ENCODE results near the gene SNIP1. TPM values are rescaled to one million over a fixed set of nuclear protein-coding genes. Genes with fewer than 3 reads are reported as not detected.
"Not testable (repeated sequence)": the region's sequence is repeated elsewhere in the genome, so short reads cannot be mapped to it uniquely, and the experiment has no call there.

Gene SNIP1
- total RNA-seq, 1 experiment from 2014 or later, result 19.2 TPM

DNA sequence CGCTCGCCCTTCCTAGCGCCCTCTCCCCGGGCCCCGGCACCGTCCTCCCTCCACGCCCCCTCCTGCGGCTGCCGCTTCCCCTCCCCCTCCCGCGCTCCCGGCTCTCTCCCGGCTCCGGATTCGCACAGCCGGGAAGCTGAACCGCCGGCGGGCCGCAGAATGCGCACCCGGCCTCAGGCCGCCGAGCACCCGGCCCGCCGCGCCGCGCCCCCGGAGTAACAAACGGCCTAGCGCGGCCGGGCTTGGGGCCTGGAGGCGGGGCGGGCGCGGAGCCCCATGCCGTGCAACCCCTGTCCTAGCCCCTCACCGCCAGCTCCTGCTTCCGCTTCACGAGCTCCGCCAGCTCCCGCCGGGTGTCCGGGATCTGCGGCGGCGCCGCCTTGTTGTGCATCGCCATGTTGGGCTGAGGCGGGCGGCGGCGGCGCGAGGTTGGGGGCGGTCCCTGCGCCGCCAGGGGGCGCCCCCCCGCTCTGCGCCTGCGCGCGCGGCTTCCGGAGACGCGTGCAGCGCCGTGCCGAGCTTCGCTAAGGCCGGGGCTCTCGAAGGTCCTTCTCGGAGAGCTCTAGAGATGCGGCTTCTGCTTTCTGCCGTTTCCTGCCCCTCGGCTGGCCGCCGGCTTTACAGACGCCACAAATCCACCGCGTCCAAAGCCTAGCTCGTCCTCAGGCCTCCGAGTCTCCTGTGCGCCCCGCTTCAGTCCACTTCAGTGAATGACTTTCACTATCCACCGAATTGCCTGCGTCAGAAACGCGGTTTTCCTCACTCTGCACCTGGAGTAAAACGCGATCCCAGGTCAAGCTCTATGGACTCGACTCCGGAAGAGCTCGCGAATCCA is 39.5 kb downstream of the SNIP1 start, which contains the start of gene MEAF6:
TSS of gene MEAF6 (minus strand) at position 417 of the 835 bp plus-strand sequence. CDS start at position 397, 20 bp downstream.
- DNase-seq (ENCODE audit: low read depth), result peak; percentile 77

DNA sequence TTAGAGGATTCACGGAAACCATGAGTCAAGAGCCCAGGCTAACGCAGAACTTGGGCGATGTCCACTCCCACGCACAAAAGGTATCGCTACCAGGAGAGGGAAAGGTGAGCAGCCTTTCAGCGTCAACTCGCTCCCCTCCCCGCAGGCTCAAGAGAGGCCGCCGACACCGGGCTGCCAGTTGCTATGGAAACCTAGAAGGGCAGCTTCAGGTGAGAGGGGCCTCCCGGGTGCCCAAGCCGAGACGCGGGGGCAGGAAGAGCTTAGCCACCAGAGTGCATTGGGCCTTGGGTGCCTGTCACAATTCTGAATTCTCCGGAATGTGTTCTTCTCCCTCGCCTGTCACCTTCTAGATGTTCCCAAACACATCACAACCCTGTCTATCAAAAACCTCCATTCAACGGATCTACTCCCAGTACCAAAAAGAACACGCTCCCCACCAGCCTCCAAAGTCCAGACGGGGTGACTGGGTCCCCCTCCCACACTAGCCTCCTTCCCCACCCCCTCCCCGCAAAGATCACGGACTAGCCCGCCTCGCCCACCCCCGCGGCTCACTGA is 40.2 kb downstream of the SNIP1 start:
- DNase-seq (ENCODE audit: low read depth), result peak; percentile 7

DNA sequence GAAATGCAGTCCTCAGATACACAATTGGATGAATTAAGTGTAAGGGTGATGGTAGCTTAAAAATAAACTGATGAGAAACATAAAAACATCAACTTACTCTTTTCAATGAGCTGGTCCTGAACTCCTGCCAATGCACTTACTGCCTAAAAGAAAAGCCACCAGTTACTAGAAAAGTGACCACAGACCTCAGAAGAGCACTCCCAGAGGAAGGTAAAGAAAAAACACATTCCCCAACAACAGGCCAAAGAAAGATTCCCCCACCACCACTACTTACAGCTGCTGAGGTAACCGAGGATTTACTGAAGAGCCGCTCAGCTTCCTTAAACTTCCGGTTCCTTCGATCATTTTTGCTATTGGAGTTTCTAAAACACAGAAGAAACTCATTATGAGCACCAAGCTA is 44.9 kb downstream of the SNIP1 start:
- peak; percentile 40 for DNase-seq (ENCODE audit: low read depth)

GRCh38 chr1:37506740-37507139 is 47.4 kb downstream of the SNIP1 start:
- DNase-seq (ENCODE audit: low read depth), result no peak

DNA sequence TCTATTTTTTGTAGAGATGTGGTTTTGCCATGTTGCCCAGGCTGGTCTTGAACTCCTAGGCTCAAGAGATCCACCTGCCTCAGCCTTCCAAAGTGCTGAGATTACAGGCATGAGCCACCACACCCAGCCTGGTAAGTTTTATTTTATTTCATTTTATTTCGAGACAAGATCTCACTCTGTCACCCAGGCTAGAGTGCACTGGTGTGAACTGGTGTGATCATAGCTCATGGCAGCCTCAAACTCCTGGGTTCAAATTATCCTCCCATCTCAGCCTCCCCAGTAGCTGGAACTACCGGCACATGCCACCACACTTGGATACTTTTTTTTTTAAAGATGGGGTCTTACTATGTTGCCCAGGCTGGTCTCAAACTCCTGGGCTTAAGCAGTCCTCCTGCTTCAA is 51.3 kb downstream of the SNIP1 start:
- not testable (repeated sequence) for DNase-seq (ENCODE audit: low read depth)

DNA sequence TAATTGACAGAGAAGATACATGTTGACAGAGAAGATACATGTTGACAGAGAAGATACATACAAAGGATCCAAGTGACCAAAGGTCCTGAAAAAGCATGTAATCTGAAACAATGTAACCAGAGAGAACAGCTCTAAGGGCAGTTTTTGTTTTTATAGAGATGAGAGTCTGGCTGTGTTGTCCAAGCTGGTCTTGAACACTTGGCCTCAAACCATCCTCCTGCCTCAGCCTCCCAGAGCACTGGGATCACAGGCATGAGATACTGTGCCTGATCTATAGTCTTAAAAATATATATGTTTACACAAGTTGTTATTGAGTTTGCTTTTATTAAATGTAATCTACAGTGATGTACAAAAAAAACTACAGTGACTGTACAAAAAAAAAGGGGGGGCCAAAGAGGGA is 52.0 kb downstream of the SNIP1 start:
- no peak for DNase-seq (ENCODE audit: low read depth)

DNA sequence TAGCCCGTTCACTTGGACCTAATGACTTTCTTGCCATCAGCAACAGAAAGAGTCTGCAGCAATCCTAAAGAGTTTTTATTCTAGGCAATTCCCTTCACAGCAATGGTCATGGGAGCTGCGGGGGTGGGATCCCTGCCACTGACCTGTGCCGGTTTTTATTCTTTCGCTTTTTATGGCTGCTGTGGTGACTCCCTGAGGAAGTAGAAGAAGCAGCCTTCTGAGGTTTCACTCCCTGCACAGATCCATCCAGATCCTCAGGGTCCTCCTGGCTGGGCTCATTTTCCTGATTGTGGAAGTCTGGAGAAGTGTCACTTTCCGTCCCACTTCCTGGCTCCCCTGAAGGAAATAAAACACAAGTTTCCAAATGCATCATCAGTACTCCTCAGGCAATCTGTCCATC is 52.4 kb downstream of the SNIP1 start:
- DNase-seq (ENCODE audit: low read depth), result no peak

DNA sequence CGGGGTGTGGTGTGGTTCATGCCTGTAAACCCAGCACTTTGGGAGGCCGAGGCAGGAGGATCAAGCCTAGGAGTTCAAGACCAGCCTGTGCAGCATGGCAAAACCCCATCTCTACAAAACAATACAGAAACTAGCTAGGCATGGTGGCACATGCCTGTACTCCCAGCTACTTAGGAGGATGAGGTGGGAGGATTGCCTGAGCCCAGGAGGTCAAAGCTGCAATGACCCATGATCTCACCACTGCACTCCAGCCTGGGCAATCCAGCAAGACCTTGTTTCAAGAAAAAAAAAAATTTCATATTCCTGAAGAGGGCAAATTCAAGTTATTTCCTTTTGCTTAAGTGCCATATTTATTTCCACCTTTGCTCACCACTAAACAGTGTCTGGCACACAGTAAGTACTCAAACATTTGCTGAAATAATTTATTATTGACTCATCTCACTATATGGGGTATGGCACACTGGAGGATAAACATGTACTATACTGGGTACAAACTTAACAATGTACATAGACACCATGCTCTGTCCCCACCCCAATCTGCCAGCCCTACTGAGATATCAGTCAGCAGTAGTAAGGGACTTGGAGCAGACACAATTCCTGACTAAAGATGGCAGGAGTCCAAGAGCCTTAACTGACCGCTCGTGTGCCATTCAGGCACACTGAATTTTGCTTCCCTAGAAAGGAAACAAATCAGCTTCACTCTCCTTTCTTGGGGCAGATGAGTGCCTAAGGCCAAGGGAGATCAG is 55.0 kb downstream of the SNIP1 start:
- DNase-seq (ENCODE audit: low read depth), result peak; percentile 66

GRCh38 chr1:37497832-37498231 is 56.3 kb downstream of the SNIP1 start:
- no peak for DNase-seq (ENCODE audit: low read depth)

GRCh38 chr1:37495875-37496274 is 58.2 kb downstream of the SNIP1 start:
- no peak for DNase-seq (ENCODE audit: low read depth)

GRCh38 chr1:37493336-37494098 is 60.6 kb downstream of the SNIP1 start:
- no peak for DNase-seq (ENCODE audit: low read depth)

DNA sequence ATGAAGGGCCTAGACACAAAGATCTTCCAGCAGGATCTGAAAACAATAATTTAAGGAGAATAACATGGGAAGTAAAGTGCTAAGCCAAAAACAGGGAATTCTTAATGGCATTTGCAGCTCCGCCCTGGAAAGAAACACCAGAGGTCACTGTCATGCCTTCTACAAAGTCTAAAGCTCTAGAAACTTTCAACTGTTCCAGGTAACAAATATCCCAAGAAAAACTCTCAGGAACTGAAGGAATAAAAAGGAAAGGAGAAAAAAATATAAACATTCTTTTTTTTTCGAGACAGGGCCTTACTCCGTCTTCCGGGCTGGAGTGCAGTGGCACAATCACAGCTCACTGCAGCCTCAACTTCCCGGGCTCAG is 66.5 kb downstream of the SNIP1 start:
- no peak for DNase-seq (ENCODE audit: low read depth)

GRCh38 chr1:37486680-37487618 is 67.1 kb downstream of the SNIP1 start:
- DNase-seq (ENCODE audit: low read depth), result peak; percentile 61

GRCh38 chr1:37485902-37486679 is 68.0 kb downstream of the SNIP1 start:
- no peak for DNase-seq (ENCODE audit: low read depth)

Other genes with a start within 250 kb of the SNIP1 start
- 4.6 and 7.3 TPM in 2 replicates for gene ZC3H12A, start 79.7 kb downstream of the SNIP1 start, total RNA-seq (2014; rRNA removed; shearing (Covaris generic))
- 85.5 and 91.0 TPM in 2 replicates for gene MEAF6, start 39.5 kb downstream of the SNIP1 start, total RNA-seq (2014; rRNA removed; shearing (Covaris generic))
- gene DNALI1, start 2.6 kb upstream of the SNIP1 start, total RNA-seq (2014; rRNA removed; shearing (Covaris generic)), result 5.7 and 5.9 TPM in 2 replicates
- gene GNL2, start 41.6 kb upstream of the SNIP1 start, total RNA-seq (2014; rRNA removed; shearing (Covaris generic)), result 61.0 and 76.7 TPM in 2 replicates
- gene RSPO1, start 80.6 kb upstream of the SNIP1 start, total RNA-seq (2014; rRNA removed; shearing (Covaris generic)), result 0.10 TPM in 1 of 2 replicates, not detected in the other
- 42.8 and 48.3 TPM in 2 replicates for gene CDCA8, start 138.2 kb upstream of the SNIP1 start, total RNA-seq (2014; rRNA removed; shearing (Covaris generic))
- not detected in 2 replicates for gene EPHA10, start 210.8 kb upstream of the SNIP1 start, total RNA-seq (2014; rRNA removed; shearing (Covaris generic))
- gene MANEAL, start 239.6 kb upstream of the SNIP1 start, total RNA-seq (2014; rRNA removed; shearing (Covaris generic)), result 5.6 and 8.2 TPM in 2 replicates